Right lobe of liver (tissue), 4 donors: ENCODE data around the gene ATP2A1.

Source experiments
- POLR2A ChIP-seq: fragments of 450-650 bp; IDR thresholded peaks from one replicate; pipeline ENCODE4 v1.6.1; 2017; ENCODE audit warnings: antibody characterized with exemption, mild to moderate bottlenecking
- TF ChIP-seq, protein P1 (sequence below), 4 donors: fragments of 200-600 bp in 3 of 4; fragments of 450-650 bp in 1 of 4; IDR thresholded peaks; one replicate each; pipeline versions ENCODE4 v1.5.1 to v1.8.0; 2016 to 2022; ENCODE audit warnings: antibody characterized with exemption in 4 of 4, mild to moderate bottlenecking in 2 of 4
- donor health status: DM: no; HTN: no; CAD: no.
- donor health status: DM: no; HTN: no; CAD: no.
- donor health status: DM: no; HTN: yes; CAD: no.

- TF ChIP-seq POLR2A: no peak
- TF ChIP-seq, protein P1, sequence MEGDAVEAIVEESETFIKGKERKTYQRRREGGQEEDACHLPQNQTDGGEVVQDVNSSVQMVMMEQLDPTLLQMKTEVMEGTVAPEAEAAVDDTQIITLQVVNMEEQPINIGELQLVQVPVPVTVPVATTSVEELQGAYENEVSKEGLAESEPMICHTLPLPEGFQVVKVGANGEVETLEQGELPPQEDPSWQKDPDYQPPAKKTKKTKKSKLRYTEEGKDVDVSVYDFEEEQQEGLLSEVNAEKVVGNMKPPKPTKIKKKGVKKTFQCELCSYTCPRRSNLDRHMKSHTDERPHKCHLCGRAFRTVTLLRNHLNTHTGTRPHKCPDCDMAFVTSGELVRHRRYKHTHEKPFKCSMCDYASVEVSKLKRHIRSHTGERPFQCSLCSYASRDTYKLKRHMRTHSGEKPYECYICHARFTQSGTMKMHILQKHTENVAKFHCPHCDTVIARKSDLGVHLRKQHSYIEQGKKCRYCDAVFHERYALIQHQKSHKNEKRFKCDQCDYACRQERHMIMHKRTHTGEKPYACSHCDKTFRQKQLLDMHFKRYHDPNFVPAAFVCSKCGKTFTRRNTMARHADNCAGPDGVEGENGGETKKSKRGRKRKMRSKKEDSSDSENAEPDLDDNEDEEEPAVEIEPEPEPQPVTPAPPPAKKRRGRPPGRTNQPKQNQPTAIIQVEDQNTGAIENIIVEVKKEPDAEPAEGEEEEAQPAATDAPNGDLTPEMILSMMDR (IDR thresholded peaks at IDR 0.05): no peak
These were observed 9.1 kb upstream of the ATP2A1 start for GRCh38 chr16:28869201-28869600.
